Measurements from ENCODE around the gene FGF21.

DNA sequence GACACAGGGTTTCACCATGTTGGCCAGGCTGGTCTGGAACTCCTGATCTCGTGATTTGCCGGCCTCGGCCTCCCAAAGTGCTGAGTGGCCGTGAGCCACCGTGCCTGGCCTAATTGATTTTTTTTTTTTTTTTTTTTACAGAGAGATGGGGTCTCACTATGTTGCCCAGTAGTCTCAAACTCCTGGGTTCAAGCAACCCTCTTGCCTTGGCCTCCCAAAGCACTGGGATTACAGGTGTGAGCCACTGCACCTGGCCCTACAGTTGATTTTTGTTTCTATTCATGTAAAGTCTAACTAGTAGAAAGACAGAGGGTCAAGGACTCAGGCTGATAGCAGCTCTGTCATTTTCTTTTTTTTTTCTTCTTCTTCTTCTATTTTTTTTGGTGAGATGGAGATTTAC lies 21.8 kb downstream of the FGF21 start:
- no peak for TF ChIP-seq CTCF (IDR thresholded peaks at IDR 0.05; ENCODE audit: insufficient read depth, low read length, poor library complexity, severe bottlenecking)
- TF ChIP-seq EZH2phosphoT487 (conservative IDR thresholded peaks at IDR 0.05; ENCODE audit: low read length): no peak
